Fibroblast of skin of right biceps (primary cell): Measurements from ENCODE around the gene NCKAP5.

Experiments
- DNase-seq: peaks from one replicate; pipeline ENCODE4 v3.0.0-alpha.2; 2013

NCKAP5 gene

GRCh38 chr2:133568172-133568571 lies at the start of gene NCKAP5:
Gene NCKAP5 (minus strand): TSS chr2:133568463. CDS start chr2:133517526, 50,937 bp downstream.
- peak; percentile 48 for DNase-seq

GRCh38 chr2:133609664-133610063 lies 41.4 kb upstream of the NCKAP5 start:
- no peak for DNase-seq

- DNase-seq, result no peak
These were observed 40.0 kb upstream of the NCKAP5 start for GRCh38 chr2:133608291-133608690.

GRCh38 chr2:133607679-133608078 lies 39.4 kb upstream of the NCKAP5 start:
- peak; percentile 78 for DNase-seq

GRCh38 chr2:133606616-133607015 lies 38.4 kb upstream of the NCKAP5 start:
- no peak for DNase-seq

GRCh38 chr2:133605766-133606137 lies 37.5 kb upstream of the NCKAP5 start:
- no peak for DNase-seq

- peak; percentile 35 for DNase-seq
These were observed 36.9 kb upstream of the NCKAP5 start for GRCh38 chr2:133605011-133605765.

GRCh38 chr2:133603109-133603508 lies 34.8 kb upstream of the NCKAP5 start:
- DNase-seq, result no peak

GRCh38 chr2:133602538-133602937 lies 34.3 kb upstream of the NCKAP5 start:
- DNase-seq, result no peak

GRCh38 chr2:133600266-133600928 lies 32.1 kb upstream of the NCKAP5 start:
- no peak for DNase-seq

- no peak for DNase-seq
These were observed 31.5 kb upstream of the NCKAP5 start for GRCh38 chr2:133599811-133600210.

- DNase-seq, result no peak
These were observed 31.0 kb upstream of the NCKAP5 start for GRCh38 chr2:133599211-133599803.

- DNase-seq, result no peak
These were observed 30.5 kb upstream of the NCKAP5 start for GRCh38 chr2:133598769-133599168.

GRCh38 chr2:133596701-133597393 lies 28.6 kb upstream of the NCKAP5 start:
- DNase-seq, result peak; percentile 35

GRCh38 chr2:133591164-133591563 lies 22.9 kb upstream of the NCKAP5 start:
- DNase-seq, result no peak

GRCh38 chr2:133589456-133589855 lies 21.2 kb upstream of the NCKAP5 start:
- DNase-seq, result no peak

- no peak for DNase-seq
These were observed 19.9 kb upstream of the NCKAP5 start for GRCh38 chr2:133588144-133588543.

- no peak for DNase-seq
These were observed 18.7 kb upstream of the NCKAP5 start for GRCh38 chr2:133586978-133587377.

- peak; percentile 41 for DNase-seq
These were observed 12.9 kb upstream of the NCKAP5 start for GRCh38 chr2:133581010-133581760.

- peak; percentile 56 for DNase-seq
These were observed 11.0 kb upstream of the NCKAP5 start for GRCh38 chr2:133579274-133579673.

- no peak for DNase-seq
These were observed 8.5 kb upstream of the NCKAP5 start for GRCh38 chr2:133576714-133577113.

GRCh38 chr2:133574620-133575019 lies 6.4 kb upstream of the NCKAP5 start:
- no peak for DNase-seq

GRCh38 chr2:133574186-133574585 lies 5.9 kb upstream of the NCKAP5 start:
- DNase-seq, result no peak
